K562 (cell line): ENCODE results near the gene NTRK1. TPM values are rescaled to one million over a fixed set of nuclear protein-coding genes. Genes with fewer than 3 reads are reported as not detected.

Source experiments
- CTBP1 ChIP-seq: fragments of 450-650 bp; IDR thresholded peaks from 2 replicates; pipeline ENCODE4 v1.6.1; 2016; ENCODE audit warnings: borderline replicate concordance
- CXXC5 ChIP-seq: fragments of 250-450 bp; sonication (Bioruptor Pico); IDR thresholded peaks from 2 replicates; pipeline ENCODE4 v1.8.0; 2022; ENCODE audit warnings: inconsistent platforms, mild to moderate bottlenecking, moderate library complexity
- DLX4 ChIP-seq: fragments of 250-450 bp; sonication (Bioruptor Pico); IDR thresholded peaks from 2 replicates; pipeline ENCODE4 v1.6.1; 2021; ENCODE audit warnings: mild to moderate bottlenecking
- E2F3 ChIP-seq: fragments of 250-450 bp; sonication (Bioruptor Pico); IDR thresholded peaks from 2 replicates; pipeline ENCODE4 v1.4.0; 2020; ENCODE audit warnings: mild to moderate bottlenecking
- E2F8 ChIP-seq: fragments of 450-650 bp; IDR thresholded peaks from 2 replicates; pipeline ENCODE4 v1.7.1; 2018; ENCODE audit warnings: mild to moderate bottlenecking, low read depth; ENCODE audit not compliant: partially characterized antibody
- ETV1 ChIP-seq: fragments of 450-650 bp; conservative IDR thresholded peaks from 2 replicates; pipeline ENCODE4 v1.6.1; 2016; ENCODE audit warnings: missing genetic modification characterization, control low read depth, low read depth, missing compliant biosample characterization
- FOXM1 ChIP-seq, 2 experiments: fragments of 450-650 bp in 1 of 2; sonication (generic) in 1 of 2; formaldehyde crosslinking in 1 of 2; IDR thresholded peaks; 2 replicates each; pipeline versions ENCODE4 v1.6.1 to v1.9.0; 2017 to 2022; ENCODE audit warnings: low read depth in 2 of 2, mild to moderate bottlenecking in 2 of 2, missing genetic modification reagents in 1 of 2, moderate library complexity in 1 of 2
- GTF2B ChIP-seq: IDR thresholded peaks from 2 replicates; pipeline ENCODE4 v1.6.1; 2011; ENCODE audit not compliant: insufficient read length; ENCODE audit errors: extremely low read depth
- IFI16 ChIP-seq: fragments of 250-450 bp; sonication (Bioruptor Pico); IDR thresholded peaks from 2 replicates; pipeline ENCODE4 v2.1.2; 2022; ENCODE audit warnings: mild to moderate bottlenecking, inconsistent platforms
- MTF1 ChIP-seq: fragments of 250-450 bp; sonication (Bioruptor Pico); IDR thresholded peaks from 2 replicates; pipeline ENCODE4 v1.9.0; 2021; ENCODE audit warnings: moderate library complexity, mild to moderate bottlenecking, inconsistent platforms, borderline replicate concordance
- MXI1 ChIP-seq: IDR thresholded peaks from 2 replicates; pipeline ENCODE4 v1.6.1; 2011; ENCODE audit warnings: low read depth, mild to moderate bottlenecking, improper control_type of control experiment, low read length
- NCOA4 ChIP-seq: fragments of 450-650 bp; IDR thresholded peaks from 2 replicates; pipeline ENCODE4 v1.6.1; 2018; ENCODE audit warnings: mild to moderate bottlenecking; ENCODE audit not compliant: partially characterized antibody
- NFE2 ChIP-seq: IDR thresholded peaks from 2 replicates; pipeline ENCODE4 v1.6.1; 2014; ENCODE audit warnings: antibody characterized with exemption, low read depth
- PCBP1 ChIP-seq: fragments of 200-400 bp; formaldehyde crosslinking; IDR thresholded peaks from 2 replicates; pipeline ENCODE4 v1.6.1; 2018; ENCODE audit warnings: mild to moderate bottlenecking, low read depth, low read length; ENCODE audit not compliant: poor library complexity, severe bottlenecking
- PCBP2 ChIP-seq: fragments of 200-400 bp; formaldehyde crosslinking; IDR thresholded peaks from 2 replicates; pipeline ENCODE4 v1.6.1; 2018; ENCODE audit warnings: low read length, low read depth, mild to moderate bottlenecking, moderate library complexity; ENCODE audit not compliant: poor library complexity, severe bottlenecking
- PRMT5 ChIP-seq: sonication (generic); formaldehyde crosslinking; IDR thresholded peaks from 2 replicates; pipeline ENCODE4 v1.5.0; 2020; ENCODE audit warnings: missing genetic modification reagents
- SNRNP70 ChIP-seq: fragments of 200-400 bp; formaldehyde crosslinking; optimal IDR thresholded peaks from 2 replicates; pipeline ENCODE3; 2017; ENCODE audit warnings: low read depth, low read length
- THAP7 ChIP-seq: fragments of 250-450 bp; sonication (Bioruptor Pico); IDR thresholded peaks from 2 replicates; pipeline ENCODE4 v1.5.0; 2021
- ZFP36 ChIP-seq: fragments of 150-350 bp; IDR thresholded peaks from 2 replicates; pipeline ENCODE4 v1.6.1; 2018; ENCODE audit warnings: low read length, low read depth; ENCODE audit not compliant: partially characterized antibody
- ZNF133 ChIP-seq: fragments of 250-450 bp; sonication (Bioruptor Pico); IDR thresholded peaks from 2 replicates; pipeline ENCODE4 v1.4.0; 2020; ENCODE audit warnings: mild to moderate bottlenecking
- ZNF551 ChIP-seq: fragments of 250-450 bp; sonication (Bioruptor Pico); IDR thresholded peaks from 2 replicates; pipeline ENCODE4 v1.5.0; 2021; ENCODE audit warnings: mild to moderate bottlenecking, moderate library complexity
- ZNF561 ChIP-seq: fragments of 450-650 bp; formaldehyde crosslinking; conservative IDR thresholded peaks from 2 replicates; pipeline ENCODE4 v1.4.0; 2020; ENCODE audit warnings: mild to moderate bottlenecking, moderate library complexity
- ZNF668 ChIP-seq: fragments of 250-450 bp; sonication (Bioruptor Pico); IDR thresholded peaks from 2 replicates; pipeline ENCODE4 v1.8.0; 2022; ENCODE audit warnings: mild to moderate bottlenecking, inconsistent platforms
- ZNF696 ChIP-seq: fragments of 250-450 bp; sonication (Bioruptor Pico); conservative IDR thresholded peaks from 2 replicates; pipeline ENCODE4 v1.4.0; 2020; ENCODE audit warnings: mild to moderate bottlenecking, moderate library complexity
- ZNF717 ChIP-seq: fragments of 250-450 bp; sonication (Bioruptor Pico); IDR thresholded peaks from 2 replicates; pipeline ENCODE4 v1.5.0; 2021
- polyA plus RNA-seq, 8 experiments: library from polyadenylated mRNA; depleted of rRNA in 4 of 8; stranded (reverse) in 5 of 8; unstranded in 3 of 8; fragments of >200 nt; fragmentation: Nextera tagmentation in 2 of 8; fragmentation: Illumina TruSeq in 1 of 8; extraction: Ambion mirVana in 2 of 8; extraction: Trizol in 1 of 8; gene quantifications; 2 replicates each; pipeline versions ENCODE4 v1.2.1 to v1.2.3, GENCODE V29; 2011 to 2014; ENCODE audit warnings: inconsistent platforms in 1 of 8, missing spikeins in 1 of 8
- total RNA-seq, 7 experiments: library from RNA; depleted of rRNA in 6 of 7; stranded (reverse); fragments of >200 nt in 6 of 7; fragmentation: Illumina TruSeq in 2 of 7; extraction: Trizol in 2 of 7; gene quantifications; 2 replicates each; pipeline versions ENCODE4 v1.2.1 to v1.2.3, GENCODE V29; 2011 to 2021; ENCODE audit warnings: low replicate concordance in 1 of 7

The NTRK1 gene
- total and polyA plus RNA-seq, 9 of the 15 experiments (the other 6 are each of a cell fraction or from before 2014, with no cell fraction given) = 0.46 to 30.0 (median 7.9) TPM

- TF ChIP-seq DLX4 (no peak), THAP7 (CRISPR knock-in tag) (no peak), NFE2 (no peak), ZNF561 (CRISPR knock-in tag) (no peak), MXI1 (peak; percentile 85), PCBP2 (no peak), CTBP1 (peak; percentile 87), IFI16 (CRISPR knock-in tag) (no peak), PRMT5 (CRISPR knock-in tag) (no peak), ZNF133 (CRISPR knock-in tag) (no peak), FOXM1 (IDR thresholded peaks at IDR 0.05; ENCODE audit: low read depth) (no peak), FOXM1 (CRISPR knock-in tag; IDR thresholded peaks at IDR 0.05; ENCODE audit: low read depth) (peak; percentile 97; the same call in 1 of the 2 replicates), CXXC5 (CRISPR knock-in tag) (peak; percentile 91), E2F3 (CRISPR knock-in tag) (peak; percentile 84), E2F8 (no peak), SNRNP70 (no peak), GTF2B (no peak), NCOA4 (no peak), ZNF696 (CRISPR knock-in tag) (no peak), ZFP36 (peak; percentile 10), ZNF551 (CRISPR knock-in tag) (no peak), ZNF668 (peak; percentile 52; the same call in 1 of the 2 replicates), ZNF717 (no peak), PCBP1 (peak; percentile 25), MTF1 (no peak), ETV1 (peak; percentile 67; the same call in 1 of the 2 replicates)
Observed at GRCh38 chr1:156813750-156814570, 46.7 kb upstream of the NTRK1 start (continued).
